SU-DHL-6 (cell line): Measurements from ENCODE around the gene MYOCD.
"Not testable (repeated sequence)": the region's sequence is repeated elsewhere in the genome, so short reads cannot be mapped to it uniquely, and the experiment has no call there.

ENCODE experiments used
- H2AFZ ChIP-seq: fragments of 200-600 bp; sonication (generic); 2 replicates; pipeline ENCODE4 v1.6.1; 2014; ENCODE audit warnings: low read depth, mild to moderate bottlenecking, moderate library complexity, mixed read lengths, antibody characterized with exemption, low read length; ENCODE audit not compliant: severe bottlenecking
- H3F3A ChIP-seq: fragments of 200-600 bp; shearing (Covaris generic); 2 replicates; pipeline ENCODE4 v1.6.0; 2016; ENCODE audit warnings: antibody characterized with exemption, mild to moderate bottlenecking; ENCODE audit not compliant: insufficient read depth
- H3K27ac ChIP-seq: fragments of 200-600 bp; sonication (generic); 2 replicates; pipeline ENCODE4 v1.5.1; 2016; ENCODE audit warnings: low read depth, mild to moderate bottlenecking, low read length, moderate library complexity, mixed read lengths
- H3K27me3 ChIP-seq: fragments of 200-600 bp; sonication (generic), shearing (Covaris generic); 2 replicates; pipeline ENCODE4 v1.6.0; 2014; ENCODE audit warnings: mild to moderate bottlenecking, low read length
- H3K36me3 ChIP-seq: fragments of 200-600 bp; sonication (generic); 2 replicates; pipeline ENCODE4 v1.6.1; 2014; ENCODE audit warnings: mild to moderate bottlenecking, low read length, mixed read lengths
- H3K4me2 ChIP-seq: fragments of 300-600, 200-600 bp; shearing (Covaris generic), sonication (generic); 2 replicates; pipeline ENCODE4 v1.6.0; 2014; ENCODE audit warnings: low read length, low read depth, mild to moderate bottlenecking; ENCODE audit not compliant: poor library complexity, severe bottlenecking
- H3K4me3 ChIP-seq: fragments of 200-600 bp; sonication (generic); 2 replicates; pipeline ENCODE4 v1.5.1; 2014; ENCODE audit warnings: antibody characterized with exemption, low read length, mild to moderate bottlenecking, mixed read lengths; ENCODE audit not compliant: insufficient read depth, poor library complexity, severe bottlenecking
- H3K79me2 ChIP-seq: fragments of 200-600 bp; sonication (generic); 2 replicates; pipeline ENCODE4 v1.6.1; 2014; ENCODE audit warnings: mild to moderate bottlenecking, low read length, moderate library complexity; ENCODE audit not compliant: insufficient read depth
- H3K9ac ChIP-seq: fragments of 200-600 bp; sonication (generic); 2 replicates; pipeline ENCODE4 v1.7.0; 2014; ENCODE audit warnings: mild to moderate bottlenecking, low read length
- H3K9me2 ChIP-seq: fragments of 200-600 bp; sonication (generic); replicated peaks from 2 replicates; pipeline ENCODE4 v1.6.1; 2014; ENCODE audit warnings: low read length; ENCODE audit not compliant: insufficient read depth
- H3K9me3 ChIP-seq: fragments of 200-600 bp; sonication (generic); 2 replicates; pipeline ENCODE4 v1.6.1; 2014; ENCODE audit warnings: low read length, mixed read lengths; ENCODE audit not compliant: insufficient read depth
- H4K20me1 ChIP-seq: fragments of 200-600 bp; sonication (generic); 2 replicates; pipeline ENCODE4 v1.6.1; 2014; ENCODE audit warnings: low read depth, mild to moderate bottlenecking, antibody characterized with exemption, low read length, moderate library complexity, mixed read lengths
- CTCF ChIP-seq: fragments of 200-600 bp; sonication (generic); IDR thresholded peaks from one replicate; pipeline ENCODE4 v1.5.1; 2017; ENCODE audit warnings: antibody characterized with exemption, mild to moderate bottlenecking, low read length, moderate library complexity; ENCODE audit not compliant: insufficient read depth, poor library complexity, severe bottlenecking
- EZH2phosphoT487 ChIP-seq: fragments of 200-600 bp; sonication (generic), shearing (Covaris generic); conservative IDR thresholded peaks from 2 replicates; pipeline ENCODE4 v1.6.1; 2018; ENCODE audit warnings: mild to moderate bottlenecking, antibody characterized with exemption, low read length, moderate library complexity, mixed read lengths

Gene MYOCD

GRCh38 chr17:12632785-12633184, 32.9 kb upstream of the MYOCD start:
- H3K4me2 ChIP-seq: no peak overlapping the region
- no peaks in the 10 kb centered on the region for H3F3A ChIP-seq
- no peaks in the 10 kb centered on the region for H3K9me2 ChIP-seq
- no peaks in the 10 kb centered on the region for H3K36me3 ChIP-seq
- no peak overlapping the region for H3K27ac ChIP-seq
- no peak for TF ChIP-seq EZH2phosphoT487
- no peak for TF ChIP-seq CTCF
- H3K9me3 ChIP-seq: no peaks in the 10 kb centered on the region
- H3K79me2 ChIP-seq: no peaks in the 10 kb centered on the region
- H3K9ac ChIP-seq: no peak overlapping the region
- H2AFZ ChIP-seq: no peak overlapping the region
- H3K4me3 ChIP-seq: no peak overlapping the region
- no peaks in the 10 kb centered on the region for H3K27me3 ChIP-seq
- no peaks in the 10 kb centered on the region for H4K20me1 ChIP-seq

DNA sequence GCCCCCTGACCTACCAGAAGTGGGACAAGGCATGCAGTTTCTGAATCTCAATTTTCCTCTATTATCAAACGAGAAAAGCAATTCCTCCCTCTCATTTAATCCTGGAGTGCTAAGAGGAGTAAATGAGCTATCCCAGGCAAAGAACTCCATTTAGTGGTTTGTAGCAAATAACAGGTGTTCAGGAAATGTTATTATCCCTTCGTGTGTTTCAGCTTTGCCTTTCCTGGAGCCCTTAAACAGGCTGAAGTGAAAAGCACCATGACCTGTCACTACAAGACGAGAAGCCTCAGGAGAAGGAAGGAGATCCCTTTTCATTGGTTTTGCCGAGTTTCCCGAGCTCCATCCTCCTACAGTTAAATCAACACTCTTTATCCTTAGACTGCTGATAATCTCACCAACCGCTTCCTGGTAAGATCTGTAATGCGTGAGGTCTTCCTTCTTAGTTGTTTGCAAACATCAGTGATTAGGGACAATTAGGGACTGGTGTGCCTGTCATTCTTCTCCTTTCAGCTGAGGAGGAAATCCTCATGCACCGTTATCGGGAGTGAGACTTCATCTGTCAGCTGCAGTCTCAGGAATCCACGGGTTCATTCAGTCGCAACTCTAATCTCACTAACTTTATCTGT, 30.8 kb upstream of the MYOCD start:
- H3K9ac ChIP-seq: no peak overlapping the region
- no peak overlapping the region for H2AFZ ChIP-seq
- H3K36me3 ChIP-seq: no peaks in the 10 kb centered on the region
- no peaks in the 10 kb centered on the region for H3K27me3 ChIP-seq
- H3K27ac ChIP-seq: no peak overlapping the region
- H4K20me1 ChIP-seq: no peaks in the 10 kb centered on the region
- no peaks in the 10 kb centered on the region for H3K9me2 ChIP-seq
- no peak for TF ChIP-seq EZH2phosphoT487
- TF ChIP-seq CTCF: no peak
- H3K4me3 ChIP-seq: no peak overlapping the region
- no peak overlapping the region for H3K4me2 ChIP-seq
- no peaks in the 10 kb centered on the region for H3F3A ChIP-seq
- no peaks in the 10 kb centered on the region for H3K9me3 ChIP-seq
- H3K79me2 ChIP-seq: no peaks in the 10 kb centered on the region

DNA sequence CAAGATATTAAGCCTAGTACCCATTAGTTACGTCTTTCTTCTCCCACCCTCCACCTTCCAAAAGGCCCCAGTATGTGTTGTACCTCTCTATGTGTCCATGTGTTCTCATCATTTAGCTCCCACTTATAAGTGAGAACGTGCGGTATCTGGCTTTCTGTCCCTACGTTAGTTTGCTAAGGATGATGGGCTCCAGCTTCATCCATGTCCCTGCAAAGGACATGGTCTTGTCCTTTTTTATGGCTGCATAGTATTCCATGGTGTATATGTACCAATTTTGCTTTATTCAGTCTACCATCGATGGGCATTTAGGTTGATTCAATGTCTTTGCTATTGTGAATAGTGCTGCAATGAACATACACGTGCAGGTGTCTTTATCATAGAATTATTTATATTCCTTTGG, 29.7 kb upstream of the MYOCD start:
- H3K79me2 ChIP-seq, H3K4me3 ChIP-seq, H3K9ac ChIP-seq, H4K20me1 ChIP-seq, H2AFZ ChIP-seq, H3K9me3 ChIP-seq, H3K27me3 ChIP-seq, H3F3A ChIP-seq, H3K27ac ChIP-seq, H3K9me2 ChIP-seq, H3K4me2 ChIP-seq, H3K36me3 ChIP-seq: not testable (repeated sequence)

- H3K36me3 ChIP-seq: no peaks in the 10 kb centered on the region
- H3K9ac ChIP-seq: no peak overlapping the region
- H3K9me3 ChIP-seq: no peaks in the 10 kb centered on the region
- no peaks in the 10 kb centered on the region for H4K20me1 ChIP-seq
- no peaks in the 10 kb centered on the region for H3K9me2 ChIP-seq
- no peak overlapping the region for H2AFZ ChIP-seq
- H3K27ac ChIP-seq: no peak overlapping the region
- H3K27me3 ChIP-seq: no peaks in the 10 kb centered on the region
- H3K79me2 ChIP-seq: no peaks in the 10 kb centered on the region
- no peak overlapping the region for H3K4me3 ChIP-seq
- H3K4me2 ChIP-seq: no peak overlapping the region
- TF ChIP-seq EZH2phosphoT487 (no peak), CTCF (no peak)
- no peaks in the 10 kb centered on the region for H3F3A ChIP-seq
Measured at GRCh38 chr17:12637015-12637414, 28.7 kb upstream of the MYOCD start.
